Upper lobe of left lung (tissue), 6 donors: Measurements from ENCODE around the gene MVD. TPM values are rescaled to one million over a fixed set of nuclear protein-coding genes. Genes with fewer than 3 reads are reported as not detected.

Experiments used
- ATAC-seq, 2 donors: fragments of 200-7000 bp; cut with Tn5 transposase; one replicate each; pipeline ENCODE4 v1.9.1; 2022; ENCODE audit warnings: mild to moderate bottlenecking in 2 of 2, moderate library complexity in 2 of 2; ENCODE audit not compliant: low FRiP score in 2 of 2
- DNase-seq, 2 donors: peaks; one replicate each; pipeline ENCODE4 v3.0.0-alpha.2; 2019 to 2020
- H3K27ac ChIP-seq, 4 donors: fragments of 200-600 bp; sonication (generic); one replicate each; pipeline ENCODE4 v1.5.1; 2016 to 2019
- H3K27me3 ChIP-seq, 4 donors: fragments of 200-600 bp; sonication (generic); one replicate each; pipeline ENCODE4 v1.5.1; 2017 to 2019
- H3K36me3 ChIP-seq, 4 donors: fragments of 200-600 bp; sonication (generic); one replicate each; pipeline ENCODE4 v1.5.1; 2016 to 2019
- H3K4me1 ChIP-seq, 4 donors: fragments of 200-600 bp; sonication (generic); one replicate each; pipeline ENCODE4 v1.5.1; 2018 to 2019
- H3K4me3 ChIP-seq, 4 donors: fragments of 200-600 bp; sonication (generic); one replicate each; pipeline ENCODE4 v1.5.1; 2017 to 2019; ENCODE audit warnings: mild to moderate bottlenecking in 2 of 4, moderate library complexity in 1 of 4
- H3K9me3 ChIP-seq, 4 donors: fragments of 200-600 bp; sonication (generic); one replicate each; pipeline ENCODE4 v1.5.1; 2018 to 2019
- CTCF ChIP-seq, 6 experiments: fragments of 450-650 bp in 4 of 6; fragments of 200-600 bp in 2 of 6; sonication (generic) in 2 of 6; IDR thresholded peaks; one replicate each; pipeline ENCODE4 v1.5.1; 2016 to 2019; ENCODE audit warnings: antibody characterized with exemption in 6 of 6
- EP300 ChIP-seq, 4 donors: sonication (generic); formaldehyde crosslinking; IDR thresholded peaks; one replicate each; pipeline ENCODE4 v1.5.1; 2017; ENCODE audit warnings: antibody characterized with exemption in 4 of 4, control low read depth in 2 of 4
- POLR2A ChIP-seq, 4 donors: fragments of 450-650 bp; IDR thresholded peaks; one replicate each; pipeline ENCODE4 v1.5.1; 2016 to 2017; ENCODE audit warnings: antibody characterized with exemption in 4 of 4, mild to moderate bottlenecking in 2 of 4
- POLR2AphosphoS5 ChIP-seq, 2 donors: sonication (generic); formaldehyde crosslinking; IDR thresholded peaks; one replicate each; pipeline ENCODE4 v1.5.1; 2017; ENCODE audit warnings: antibody characterized with exemption in 2 of 2
- WGBS, 2 donors: methylation state at CpG; one replicate each; pipeline ENCODE4 v1.1.5; 2017 to 2018; 5-methylcytosine and 5-hydroxymethylcytosine counted together
- total RNA-seq, 6 donors: library from RNA; depleted of rRNA in 4 of 6; stranded (reverse); fragments of >200 nt in 4 of 6; gene quantifications; one replicate each; pipeline versions ENCODE4 v1.1.0 to v1.2.1, GENCODE V29; 2016 to 2021
- donor health status: DM: no; HTN: no; CAD: no; lungs with moderate emphysema.
- donor health status: DM: no; HTN: yes; CAD: no; lungs with severe emphysema.

Gene MVD
- total RNA-seq, 6 donors from 2014 or later = 38.1 to 114 (median 90.5) TPM

- TF ChIP-seq CTCF (IDR thresholded peaks at IDR 0.05) (no peak), POLR2A (IDR thresholded peaks at IDR 0.05) (peak in 1 of 4 donors; percentile 44), EP300 (IDR thresholded peaks at IDR 0.05) (peak in 2 of 4 donors; percentile 13 to 87), POLR2AphosphoS5 (IDR thresholded peaks at IDR 0.05) (peak; percentile 76 to 86)
- ATAC-seq (peak; percentile 28 to 62), DNase-seq (peak; percentile 83 to 87)
- Histone ChIP-seq H3K27me3 (no peaks in the 10 kb centered on the region), H3K4me3 (peak overlapping the region in 3 of 4 donors; percentile 82 to 91 (median 90)), H3K9me3 (no peaks in the 10 kb centered on the region), H3K36me3 (peaks cover 0 to 40% (median 32%) of the 10 kb centered on the region in 4 donors), H3K4me1 (peaks cover 16 to 47% (median 28%) of the 10 kb centered on the region in 4 donors), H3K27ac (peak overlapping the region; percentile 87 to 97 (median 92))
- WGBS, 2 donors = 42% methylated on average over 22 of the region's 24 CpGs; no CpG with 5 or more reads in 1 of the 2 donors
These were observed 11.5 kb downstream of the MVD start for GRCh38 chr16:88651276-88651988.

GRCh38 chr16:88650749-88651275 lies 12.1 kb downstream of the MVD start, which contains the start of gene CYBA:
CYBA (minus strand) TSS chr16:88651053; CDS start chr16:88651013, 40 bp downstream.
- no peak for TF ChIP-seq EP300 (IDR thresholded peaks at IDR 0.05)
- peak in 2 of 4 donors; percentile 26 to 76 for TF ChIP-seq POLR2A (IDR thresholded peaks at IDR 0.05)
- no peak for TF ChIP-seq CTCF (IDR thresholded peaks at IDR 0.05)
- TF ChIP-seq POLR2AphosphoS5 (IDR thresholded peaks at IDR 0.05) = peak; percentile 59 to 71
- Histone ChIP-seq H3K27me3 (no peaks in the 10 kb centered on the region), H3K36me3 (peaks cover 0 to 40% (median 31%) of the 10 kb centered on the region in 4 donors), H3K4me1 (peaks cover 16 to 47% (median 28%) of the 10 kb centered on the region in 4 donors), H3K9me3 (no peaks in the 10 kb centered on the region), H3K4me3 (peak within 1 kb of the TSS; percentile 71 to 91 (median 86)), H3K27ac (peak within 1 kb of the TSS; percentile 87 to 97 (median 92))
- 0% methylated on average over 10 to 22 of the region's 41 CpGs for WGBS, 2 donors
- ATAC-seq (peak; percentile 80 to 90), DNase-seq (peak; percentile 91 to 96)

- WGBS, 2 donors = 4 to 17% methylated on average over 22 to 29 of the region's 37 CpGs
- Histone ChIP-seq H3K4me3 (peak overlapping the region; percentile 71 to 91 (median 86)), H3K27me3 (no peaks in the 10 kb centered on the region), H3K4me1 (peaks cover 16 to 47% (median 28%) of the 10 kb centered on the region in 4 donors), H3K27ac (peak overlapping the region; percentile 87 to 97 (median 92)), H3K36me3 (peaks cover 0 to 37% (median 25%) of the 10 kb centered on the region in 4 donors), H3K9me3 (no peaks in the 10 kb centered on the region)
- peak; percentile 12 to 73 for ATAC-seq
- TF ChIP-seq POLR2AphosphoS5 (IDR thresholded peaks at IDR 0.05) (no peak), POLR2A (IDR thresholded peaks at IDR 0.05) (no peak), EP300 (IDR thresholded peaks at IDR 0.05) (no peak), CTCF (IDR thresholded peaks at IDR 0.05) (no peak)
- peak; percentile 59 to 78 for DNase-seq
These were observed 12.8 kb downstream of the MVD start for GRCh38 chr16:88649924-88650748.

- ATAC-seq (no peak), DNase-seq (peak in 1 of 2 donors; percentile 73)
- 76 to 87% methylated on average over 16 to 20 of the region's 20 CpGs for WGBS, 2 donors
- TF ChIP-seq CTCF (IDR thresholded peaks at IDR 0.05) = no peak
- no peak for TF ChIP-seq EP300 (IDR thresholded peaks at IDR 0.05)
- no peak for TF ChIP-seq POLR2A (IDR thresholded peaks at IDR 0.05)
- H3K4me1 ChIP-seq = peaks cover 16 to 47% (median 28%) of the 10 kb centered on the region in 4 donors
- no peaks in the 10 kb centered on the region for H3K27me3 ChIP-seq
- peaks cover 0 to 29% (median 17%) of the 10 kb centered on the region in 4 donors for H3K36me3 ChIP-seq
- peak overlapping the region; percentile 71 to 91 (median 86) for H3K4me3 ChIP-seq
- no peaks in the 10 kb centered on the region for H3K9me3 ChIP-seq
- H3K27ac ChIP-seq = peak overlapping the region; percentile 87 to 97 (median 92)
These were observed 13.5 kb downstream of the MVD start for GRCh38 chr16:88649195-88649923.
